ENCODE measurements around the gene FGGY. TPM values are rescaled to one million over a fixed set of nuclear protein-coding genes. Genes with fewer than 3 reads are reported as not detected.
"Not testable (repeated sequence)": the region's sequence is repeated elsewhere in the genome, so short reads cannot be mapped to it uniquely, and the experiment has no call there.

The FGGY gene
- polyA plus RNA-seq, 4 donors = 21.3 to 28.3 (median 22.6) TPM

DNA sequence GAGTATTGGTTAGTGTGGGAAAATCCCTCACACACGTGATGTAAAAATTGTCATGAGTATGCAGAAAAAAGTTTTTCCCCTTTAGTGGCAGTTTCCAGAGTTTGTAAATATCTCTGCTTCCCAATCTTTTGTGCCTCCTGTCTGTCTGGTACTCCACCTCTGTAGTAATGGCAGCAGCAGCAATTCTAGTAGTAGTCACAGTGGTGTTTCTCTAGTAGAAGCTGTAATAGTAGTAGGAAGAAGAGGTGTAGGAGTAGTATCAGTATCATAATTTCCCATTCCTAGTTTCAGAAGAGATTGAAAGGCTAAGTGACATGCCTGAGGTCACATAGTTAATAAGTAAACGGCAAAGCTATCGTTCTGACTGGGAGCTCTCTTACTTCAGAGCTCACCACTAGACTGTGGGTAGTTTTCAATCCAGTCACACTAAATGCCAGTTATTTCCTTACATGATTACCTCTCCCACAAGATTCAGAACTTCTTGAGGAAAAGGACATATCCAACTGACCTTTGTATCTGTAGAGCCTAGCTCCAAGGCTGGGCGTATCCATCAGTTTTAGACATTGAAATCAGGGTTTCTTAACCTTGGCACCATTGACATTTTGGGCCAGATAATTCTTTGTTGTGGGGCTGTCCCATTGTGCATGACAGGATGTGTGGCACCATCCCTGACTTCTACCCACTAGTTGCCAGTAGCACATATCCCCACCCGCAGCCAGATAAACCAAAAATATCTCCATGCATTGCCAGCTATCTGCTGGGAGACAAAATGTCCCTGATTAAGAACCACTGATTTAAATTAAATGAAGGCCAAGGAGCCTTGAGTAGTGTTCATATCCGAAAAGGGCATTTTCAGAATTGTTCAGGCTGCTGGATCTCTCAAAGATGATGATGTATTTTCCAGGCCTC, 135.9 kb downstream of the FGGY start:
- DNase-seq (ENCODE audit: low read depth in 4 of 4, low spot score in 2 of 4) = no peak

DNA sequence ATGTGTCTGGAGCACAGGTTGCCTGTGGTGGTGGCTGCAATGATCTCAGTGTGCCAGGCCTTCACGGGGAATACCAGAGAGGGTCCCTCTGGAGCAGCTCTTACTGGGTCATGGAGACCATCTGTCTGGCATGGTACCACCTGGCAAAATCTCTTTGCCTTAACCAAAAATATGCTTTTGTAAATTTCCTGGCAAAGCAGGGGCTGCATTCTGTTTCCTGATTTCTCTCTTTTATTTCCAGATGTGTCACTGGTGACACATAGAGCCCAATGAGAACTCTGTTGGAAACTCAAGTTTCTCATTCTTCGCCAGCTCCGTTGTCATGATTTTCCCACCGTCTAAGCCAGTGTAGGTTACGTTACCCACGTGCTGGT, 136.5 kb downstream of the FGGY start:
- DNase-seq (ENCODE audit: low read depth in 4 of 4, low spot score in 2 of 4) = no peak

DNA sequence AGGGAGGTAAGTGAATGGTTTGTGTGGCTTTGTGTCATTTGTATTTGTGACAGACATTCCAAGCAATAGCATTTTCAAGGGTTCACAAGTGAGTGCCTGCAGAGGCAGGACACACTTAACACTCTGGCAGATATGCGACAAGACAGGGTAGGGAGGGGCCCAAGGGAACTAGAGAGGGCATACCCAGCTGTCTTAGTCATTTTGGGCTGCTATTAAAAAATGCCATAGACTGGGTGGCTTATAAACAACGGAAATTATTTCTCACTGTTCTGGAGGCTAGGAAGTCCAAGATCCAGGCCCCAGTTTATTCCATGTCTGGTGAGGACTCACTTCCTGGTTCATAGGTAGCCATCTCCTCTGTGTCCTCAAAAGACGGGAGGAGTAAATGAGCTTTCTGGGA, 137.4 kb downstream of the FGGY start:
- DNase-seq (ENCODE audit: low read depth in 4 of 4, low spot score in 2 of 4) = no peak

DNA sequence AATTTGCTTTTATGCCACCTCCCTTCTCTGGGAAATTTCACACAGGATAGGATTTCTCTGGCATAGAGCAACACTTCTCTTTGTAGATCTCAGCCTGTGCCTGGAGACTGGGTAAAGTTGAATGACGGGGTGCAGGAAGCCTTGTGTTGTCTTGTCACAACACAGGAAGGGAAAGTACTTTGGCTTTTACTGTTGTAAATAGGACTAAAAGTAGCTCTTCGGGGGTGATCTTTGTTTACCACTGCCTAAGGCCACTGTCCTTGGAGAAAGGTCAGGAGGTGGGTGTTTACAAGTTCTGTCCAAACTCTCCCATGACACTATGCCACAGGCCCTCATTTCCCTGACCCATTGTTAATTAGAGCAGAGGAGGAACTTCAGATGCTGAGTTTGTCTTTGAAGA, 139.7 kb downstream of the FGGY start:
- DNase-seq (ENCODE audit: low read depth in 4 of 4, low spot score in 2 of 4) = no peak

DNA sequence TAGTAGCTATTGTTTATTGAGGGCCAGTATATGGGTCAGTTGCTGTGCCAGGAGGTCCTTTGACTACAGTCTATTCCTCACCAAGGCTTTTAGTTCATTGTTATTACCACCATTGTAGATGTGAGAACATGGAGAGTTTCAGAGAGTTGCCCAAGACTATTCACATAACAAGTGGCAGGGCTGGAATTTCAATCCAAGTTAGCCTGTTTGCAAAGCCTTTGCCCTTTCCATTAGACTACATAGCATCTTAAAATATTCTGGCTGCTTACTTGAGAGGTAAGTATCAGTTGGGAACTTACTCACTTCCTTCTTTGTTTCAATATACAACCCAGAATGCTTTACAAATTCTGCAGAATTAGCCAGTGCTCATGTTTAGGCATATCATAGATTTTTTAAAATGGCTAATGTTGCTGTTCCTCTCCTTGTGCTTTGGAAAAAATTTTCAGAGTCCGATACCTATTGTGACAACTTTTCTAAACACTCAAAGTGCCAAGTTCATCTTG, 141.2 kb downstream of the FGGY start:
- no peak for DNase-seq (ENCODE audit: low read depth in 4 of 4, low spot score in 2 of 4)

DNA sequence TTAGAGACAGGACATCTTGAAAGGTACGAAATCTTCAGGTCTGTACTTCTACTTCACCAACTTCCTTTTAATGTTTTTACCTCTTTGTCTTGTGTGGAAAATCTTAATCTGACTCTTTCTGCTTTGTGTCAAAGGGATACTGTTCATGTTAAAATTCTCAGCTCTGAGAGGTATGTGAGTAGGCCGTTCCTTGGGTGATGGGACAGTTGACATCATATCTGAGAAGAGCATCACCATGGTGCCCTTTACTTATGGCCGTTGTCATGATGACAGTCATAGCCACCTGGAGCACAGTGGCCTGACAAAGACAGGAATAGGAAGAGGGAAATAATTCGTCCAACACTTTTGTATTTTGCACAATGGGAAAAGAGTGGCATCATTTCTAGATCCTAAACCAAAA, 145.6 kb downstream of the FGGY start:
- DNase-seq (ENCODE audit: low read depth in 4 of 4, low spot score in 2 of 4) = no peak

DNA sequence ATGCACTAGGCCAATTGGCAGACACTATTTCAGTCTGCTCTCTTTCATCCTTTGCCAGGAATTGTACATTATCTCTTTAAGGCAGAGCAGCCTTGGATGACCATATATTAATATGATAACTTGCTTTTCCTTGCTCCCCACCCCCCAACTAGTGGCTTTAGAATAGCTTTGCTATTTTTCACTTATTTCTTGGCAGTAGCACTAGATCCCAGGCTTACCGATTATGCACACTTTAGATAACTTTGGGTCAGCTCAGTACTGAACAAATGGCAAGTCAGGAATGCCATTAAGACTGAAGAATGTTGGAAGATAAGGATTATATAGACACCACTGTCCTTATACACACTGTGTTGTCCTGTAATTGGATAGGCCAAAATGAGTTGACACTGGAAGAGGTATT, 146.4 kb downstream of the FGGY start:
- DNase-seq (ENCODE audit: low read depth in 4 of 4, low spot score in 2 of 4) = no peak

DNA sequence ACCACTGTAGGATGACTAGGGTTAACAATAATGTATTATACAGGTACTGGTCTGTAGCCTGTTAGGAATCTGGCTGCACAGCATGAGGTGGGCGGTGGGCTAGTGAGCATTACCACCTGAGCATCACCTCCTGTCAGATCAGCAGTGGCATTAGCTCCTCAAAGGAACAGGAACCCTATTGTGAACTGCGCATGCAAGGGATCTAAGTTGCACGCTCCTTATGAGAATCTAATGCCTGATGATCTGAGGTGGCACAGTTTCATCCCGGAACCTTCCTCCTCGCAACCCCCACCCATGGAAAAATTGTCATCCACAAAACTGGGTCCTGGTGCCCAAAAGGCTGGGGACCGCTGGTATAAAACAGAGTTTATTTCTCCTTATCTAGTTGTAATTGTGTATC, 147.6 kb downstream of the FGGY start:
- no peak for DNase-seq (ENCODE audit: low read depth in 4 of 4, low spot score in 2 of 4)

DNA sequence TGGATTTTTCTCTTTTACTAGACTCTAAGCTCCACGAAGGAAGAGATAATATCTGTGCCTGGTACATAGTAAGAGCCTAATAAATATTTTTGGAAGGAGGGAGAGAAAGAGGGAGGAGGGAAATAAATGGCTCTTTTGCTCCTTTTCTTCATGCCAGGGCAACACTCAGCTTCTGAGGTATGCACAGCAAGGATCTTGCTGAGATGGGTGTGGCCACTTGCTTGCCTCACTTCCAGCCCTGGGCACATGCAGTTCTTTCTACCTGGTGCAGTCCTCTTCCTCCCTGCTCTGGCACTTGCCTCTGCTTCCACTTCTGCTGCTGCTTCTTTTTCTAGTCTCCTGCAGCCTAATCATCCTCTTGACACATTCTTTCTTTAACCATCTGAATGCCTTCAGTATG, 148.1 kb downstream of the FGGY start:
- no peak for DNase-seq (ENCODE audit: low read depth in 4 of 4, low spot score in 2 of 4)

DNA sequence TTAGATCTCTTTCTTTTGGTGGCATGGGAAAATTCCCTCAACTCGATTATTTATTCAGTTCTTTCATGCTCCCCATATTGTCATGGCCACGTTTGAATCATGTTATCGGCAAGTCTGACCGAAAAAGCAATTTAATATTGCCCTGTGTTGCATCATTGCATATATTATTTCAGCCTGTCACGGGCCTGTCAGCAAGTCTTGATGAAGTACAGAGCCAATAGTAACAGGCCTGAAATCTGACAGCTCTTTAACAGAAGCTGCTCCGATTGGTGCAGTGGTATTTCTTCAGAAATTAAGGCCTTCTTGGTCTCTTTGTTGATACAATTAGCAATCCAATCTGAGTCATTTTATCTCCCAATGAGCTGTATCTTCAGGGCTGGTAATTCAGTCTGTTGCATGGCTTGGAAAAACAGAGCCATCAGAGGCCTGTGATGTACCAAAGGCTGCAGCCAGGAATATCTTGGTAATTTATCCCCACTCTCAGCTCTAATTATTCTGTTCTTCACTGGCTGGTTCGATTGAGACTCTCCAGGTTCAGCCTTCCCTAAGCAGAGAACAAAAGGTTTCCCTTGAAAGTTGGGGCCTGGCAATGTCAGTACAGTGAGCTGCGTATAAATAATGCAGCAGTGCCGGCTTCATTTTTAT, 149.5 kb downstream of the FGGY start:
- DNase-seq (ENCODE audit: low read depth in 4 of 4, low spot score in 2 of 4) = no peak

DNA sequence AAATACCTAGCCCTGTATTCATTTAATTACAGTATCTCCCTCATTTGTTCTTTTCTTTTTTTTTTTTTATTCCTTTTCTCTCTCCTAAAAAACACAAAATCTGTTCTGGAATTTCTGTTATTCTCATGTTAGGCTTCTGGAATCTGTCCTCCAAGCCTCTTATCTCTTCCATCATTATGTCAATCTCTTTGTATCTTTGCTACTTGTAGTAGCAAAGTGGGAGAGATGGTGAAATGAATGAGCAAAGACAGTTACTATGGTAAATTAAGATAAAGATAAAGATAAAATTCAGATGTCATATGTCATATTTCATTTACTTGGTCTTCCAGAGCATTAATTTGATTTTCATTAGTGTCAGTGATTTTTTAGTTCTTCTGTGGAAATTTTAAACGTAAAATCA, 155.1 kb downstream of the FGGY start:
- no peak for DNase-seq (ENCODE audit: low read depth in 4 of 4, low spot score in 2 of 4)

DNA sequence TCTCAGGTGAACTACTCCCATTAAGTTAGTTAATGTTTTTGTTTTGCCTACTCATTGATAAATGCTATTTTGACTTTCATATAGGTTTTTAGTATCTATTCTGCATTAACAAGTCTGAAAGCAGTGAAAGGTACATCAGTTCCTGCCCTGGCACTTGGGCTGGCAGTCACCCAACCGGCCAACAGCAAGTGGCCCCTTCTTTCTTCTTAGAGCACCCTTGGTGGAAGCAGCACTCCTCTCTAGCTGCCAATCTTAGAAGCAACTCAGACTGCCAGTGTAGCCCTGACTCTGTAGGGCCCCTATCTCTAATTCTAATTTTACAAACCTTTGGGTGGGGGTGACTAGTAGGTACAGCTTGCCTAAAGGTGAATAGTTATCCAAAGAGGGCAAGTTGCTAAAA, 155.7 kb downstream of the FGGY start:
- no peak for DNase-seq (ENCODE audit: low read depth in 4 of 4, low spot score in 2 of 4)

DNA sequence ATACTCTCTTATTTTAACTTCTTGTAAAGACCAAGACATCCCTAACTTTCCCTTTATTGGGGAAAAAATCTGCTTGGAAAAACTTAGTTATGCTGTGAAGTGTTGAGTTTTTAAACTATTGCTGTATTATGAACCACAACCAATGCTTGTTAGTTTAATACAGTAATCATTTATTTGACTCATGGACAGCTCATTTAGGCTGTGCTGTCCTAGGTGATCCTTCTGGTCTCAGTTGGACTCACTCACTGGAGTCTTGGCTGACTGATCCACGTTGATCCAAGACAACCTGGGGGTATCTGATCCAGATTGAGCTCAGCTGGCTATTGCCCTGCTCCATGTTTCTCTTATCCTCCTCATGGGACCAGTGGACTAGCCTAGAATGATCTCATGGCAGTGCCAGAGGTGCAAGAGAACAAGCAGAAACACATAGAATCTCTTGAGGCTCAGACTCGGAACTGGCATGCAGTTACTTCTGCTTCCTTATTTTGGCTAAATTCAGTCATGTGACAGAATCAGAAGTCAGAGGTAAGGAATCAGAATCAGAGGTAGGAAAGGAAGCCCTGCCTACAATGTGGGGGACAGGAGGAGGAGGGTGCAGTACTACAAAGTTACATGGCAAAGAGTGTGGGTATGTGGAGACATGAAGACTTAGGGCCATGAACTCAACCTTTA, 156.5 kb downstream of the FGGY start:
- no peak for DNase-seq (ENCODE audit: low read depth in 4 of 4, low spot score in 2 of 4)

DNA sequence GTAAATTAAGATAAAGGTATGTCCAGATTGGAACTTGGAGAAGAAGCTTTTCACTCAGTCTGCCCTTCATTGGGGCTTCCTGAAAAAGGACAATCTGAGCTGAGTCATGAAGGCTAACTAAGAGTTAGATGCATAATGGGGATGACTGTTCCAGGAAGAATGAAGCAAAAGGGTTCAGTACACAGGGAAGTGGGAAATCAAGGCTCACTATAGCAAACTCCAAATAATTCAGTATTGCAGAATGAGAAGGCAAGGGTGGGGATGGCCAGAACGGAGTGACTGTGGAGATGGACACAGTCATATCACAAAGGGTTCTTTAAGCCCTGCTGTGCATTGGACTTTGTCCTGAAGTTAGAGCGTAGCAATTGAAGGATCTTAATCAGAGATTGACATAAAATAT, 158.3 kb downstream of the FGGY start:
- DNase-seq (ENCODE audit: low read depth in 4 of 4, low spot score in 2 of 4) = no peak

DNA sequence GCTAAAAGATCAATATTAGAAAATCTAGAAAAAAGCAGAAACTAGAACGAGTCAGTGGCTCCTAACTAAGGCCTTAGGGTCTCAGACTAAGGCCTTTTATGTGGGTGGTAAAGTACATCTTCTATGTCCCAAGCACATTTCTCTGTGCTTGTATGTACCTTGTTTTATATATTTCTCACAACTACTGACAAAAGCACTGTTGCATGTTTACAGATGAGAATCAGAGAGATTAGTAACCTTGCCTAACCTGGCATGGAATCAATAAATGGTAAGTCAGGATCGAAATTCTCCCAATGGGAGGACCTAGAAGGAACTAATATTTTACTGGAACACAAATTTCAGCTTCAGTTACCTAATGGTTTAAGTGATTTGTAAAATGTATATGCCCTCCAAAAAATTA, 160.9 kb downstream of the FGGY start:
- no peak for DNase-seq (ENCODE audit: low read depth in 4 of 4, low spot score in 2 of 4)

DNA sequence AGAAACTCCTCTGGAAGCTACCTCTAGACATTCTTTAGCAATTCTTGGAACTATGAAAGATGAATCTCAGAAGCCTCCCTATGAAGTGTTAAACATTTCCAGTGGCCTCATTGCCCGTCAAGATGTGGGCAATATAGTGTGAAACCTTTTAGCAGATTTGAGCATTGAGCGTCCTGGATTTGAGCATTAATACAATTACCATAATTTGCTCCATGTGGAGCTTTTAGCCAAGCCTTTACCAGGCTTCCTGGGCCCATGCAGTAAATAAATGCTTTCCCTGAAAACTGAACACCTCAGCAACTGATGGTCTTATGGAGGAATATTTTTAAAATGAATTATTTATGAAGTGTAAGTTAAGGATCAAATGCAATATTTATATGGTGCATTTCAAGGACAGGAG, 162.0 kb downstream of the FGGY start:
- no peak for DNase-seq (ENCODE audit: low read depth in 4 of 4, low spot score in 2 of 4)

DNA sequence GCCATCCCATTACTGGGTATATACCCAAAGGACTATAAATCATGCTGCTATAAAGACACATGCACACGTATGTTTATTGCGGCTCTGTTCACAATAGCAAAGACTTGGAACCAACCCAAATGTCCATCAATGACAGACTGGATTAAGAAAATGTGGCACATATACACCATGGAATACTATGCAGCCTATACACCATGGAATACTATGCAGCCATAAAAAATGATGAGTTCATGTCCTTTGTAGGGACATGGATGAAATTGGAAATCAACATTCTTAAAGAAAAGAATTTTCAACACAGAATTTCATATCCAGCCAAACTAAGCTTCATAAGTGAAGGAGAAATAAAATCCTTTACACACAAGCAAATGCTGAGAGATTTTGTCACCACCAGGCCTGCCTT, 166.0 kb downstream of the FGGY start:
- DNase-seq (ENCODE audit: low read depth in 4 of 4, low spot score in 2 of 4) = not testable (repeated sequence)

DNA sequence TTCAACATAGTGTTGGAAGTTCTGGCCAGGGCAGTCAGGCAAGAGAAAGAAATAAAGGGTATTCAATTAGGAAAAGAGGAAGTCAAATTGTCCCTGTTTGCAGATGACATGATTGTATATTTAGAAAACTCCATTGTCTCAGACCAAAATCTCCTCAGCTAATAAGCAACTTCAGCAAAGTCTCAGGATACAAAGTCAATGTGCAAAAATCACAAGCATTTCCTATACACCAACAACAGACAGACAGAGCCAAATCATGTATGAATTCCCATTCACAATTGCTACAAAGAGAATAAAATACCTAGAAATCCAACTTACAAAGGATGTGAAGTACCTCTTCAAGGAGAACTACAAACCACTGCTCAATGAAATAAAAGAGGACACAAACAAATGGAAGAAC, 168.6 kb downstream of the FGGY start:
- not testable (repeated sequence) for DNase-seq (ENCODE audit: low read depth in 4 of 4, low spot score in 2 of 4)

DNA sequence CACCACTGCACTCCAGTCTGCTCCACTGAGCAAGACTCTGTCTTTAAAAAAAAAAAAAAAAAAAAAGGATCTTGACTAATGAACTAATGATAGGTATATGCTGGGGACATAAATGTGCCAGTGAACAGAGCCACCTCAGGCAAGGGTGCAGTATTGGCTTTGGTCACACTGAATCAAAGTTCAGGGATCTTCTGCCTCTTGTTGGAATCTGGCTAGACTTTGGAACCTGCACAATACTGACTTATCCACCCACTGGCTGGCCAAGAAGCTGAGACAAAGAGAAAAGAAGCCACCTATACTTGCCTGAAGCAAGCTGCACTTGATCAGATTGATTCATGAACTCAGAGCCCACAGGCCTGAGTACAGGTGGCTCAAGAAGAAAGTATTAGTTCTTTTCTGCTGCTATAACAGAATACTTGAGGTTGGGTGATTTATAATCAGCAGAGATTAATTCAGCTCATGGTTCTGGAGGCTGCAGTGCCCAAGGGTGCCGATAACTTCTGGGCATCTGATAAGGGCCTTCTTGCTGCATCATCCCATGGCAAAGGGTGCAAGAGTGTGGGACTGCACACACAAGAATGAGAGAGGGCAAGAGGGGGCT, 172.0 kb downstream of the FGGY start:
- no peak for DNase-seq (ENCODE audit: low read depth in 4 of 4, low spot score in 2 of 4)

DNA sequence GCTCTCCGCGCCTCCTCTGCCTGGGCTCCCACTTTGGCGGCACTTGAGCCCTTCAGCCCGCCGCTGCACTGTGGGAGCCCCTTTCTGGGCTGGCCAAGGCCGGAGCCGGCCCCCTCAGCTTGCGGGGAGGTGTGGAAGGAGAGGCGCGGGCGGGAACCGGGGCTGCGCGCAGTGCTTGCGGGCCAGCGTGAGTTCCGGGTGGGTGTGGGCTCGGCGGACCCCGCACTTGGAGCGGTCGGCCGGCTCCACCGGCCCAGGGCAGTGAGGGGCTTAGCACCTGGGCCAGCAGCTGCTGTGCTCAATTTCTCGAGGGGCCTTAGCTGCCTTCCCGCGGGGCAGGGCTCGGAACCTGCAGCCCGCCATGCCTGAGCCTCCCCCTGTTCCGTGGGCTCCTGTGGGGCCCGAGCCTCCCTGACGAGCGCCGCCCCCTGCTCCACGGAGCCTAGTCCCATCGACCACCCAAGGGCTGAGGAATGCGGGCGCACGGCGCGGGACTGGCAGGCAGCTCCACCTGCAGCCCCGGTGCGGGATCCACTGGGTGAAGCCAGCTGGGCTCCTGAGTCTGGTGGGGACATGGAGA, 175.2 kb downstream of the FGGY start:
- not testable (repeated sequence) for DNase-seq (ENCODE audit: low read depth in 4 of 4, low spot score in 2 of 4)

DNA sequence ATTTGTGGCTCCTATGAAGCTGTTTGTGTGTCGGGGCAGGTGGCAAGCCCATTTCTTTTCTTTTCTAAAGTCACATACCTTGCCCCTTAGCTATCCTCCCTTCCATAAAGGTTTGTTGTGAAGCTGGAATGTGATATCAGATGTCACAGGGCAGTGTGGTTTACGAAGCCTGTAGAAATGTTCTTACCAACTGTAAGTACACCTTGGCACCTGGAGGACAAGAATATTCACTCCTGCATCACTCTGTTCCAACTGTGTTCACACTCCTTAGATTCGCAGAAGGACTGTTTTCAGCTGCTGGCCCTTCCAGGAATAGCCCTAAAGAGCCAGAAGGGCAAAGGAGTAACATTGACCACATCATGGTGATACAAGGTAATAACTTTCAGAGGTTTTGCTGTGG, 176.9 kb downstream of the FGGY start:
- DNase-seq (ENCODE audit: low read depth in 4 of 4, low spot score in 2 of 4) = no peak
